Karpas-422 (cell line): ENCODE results near the gene C5orf15. TPM values are rescaled to one million over a fixed set of nuclear protein-coding genes. Genes with fewer than 3 reads are reported as not detected.

Experiments
- DNase-seq: peaks from one replicate; pipeline ENCODE4 v3.0.0-alpha.2; 2015
- H2AFZ ChIP-seq: fragments of 200-600 bp; sonication (generic); 2 replicates; pipeline ENCODE4 v1.6.1; 2014; ENCODE audit warnings: antibody characterized with exemption, low read length, mixed read lengths
- H3K27ac ChIP-seq: fragments of 200-600 bp; sonication (generic); 2 replicates; pipeline ENCODE4 v1.5.1; 2014; ENCODE audit warnings: mild to moderate bottlenecking, low read length, moderate library complexity
- H3K27me3 ChIP-seq: fragments of 200-600 bp; sonication (generic); 2 replicates; pipeline ENCODE4 v1.6.1; 2014; ENCODE audit warnings: low read length, mixed read lengths
- H3K36me3 ChIP-seq: fragments of 200-600 bp; sonication (generic); 2 replicates; pipeline ENCODE4 v1.6.1; 2014; ENCODE audit warnings: low read length, mixed read lengths; ENCODE audit not compliant: insufficient read depth
- H3K4me1 ChIP-seq: fragments of 200-600 bp; sonication (generic); 2 replicates; pipeline ENCODE4 v1.6.1; 2014; ENCODE audit warnings: mild to moderate bottlenecking, low read length, mixed read lengths
- H3K4me2 ChIP-seq: fragments of 200-600 bp; sonication (generic); 2 replicates; pipeline ENCODE4 v1.6.1; 2014; ENCODE audit warnings: low read length, low read depth, mild to moderate bottlenecking; ENCODE audit not compliant: poor library complexity, severe bottlenecking
- H3K4me3 ChIP-seq: fragments of 200-600 bp; sonication (generic); 2 replicates; pipeline ENCODE4 v1.5.1; 2014; ENCODE audit warnings: mild to moderate bottlenecking, antibody characterized with exemption, low read length, mixed read lengths
- H3K79me2 ChIP-seq: fragments of 200-600 bp; sonication (generic); 2 replicates; pipeline ENCODE4 v1.6.1; 2014; ENCODE audit warnings: mild to moderate bottlenecking, low read length, mixed read lengths
- H3K9ac ChIP-seq: fragments of 200-600 bp; sonication (generic); 2 replicates; pipeline ENCODE4 v1.6.0; 2014; ENCODE audit warnings: low read length
- H3K9me2 ChIP-seq: fragments of 200-600 bp; sonication (generic), shearing (Covaris generic); replicated peaks from 2 replicates; pipeline ENCODE4 v1.6.0; 2014; ENCODE audit warnings: mild to moderate bottlenecking, low read length, moderate library complexity; ENCODE audit not compliant: insufficient read depth
- H3K9me3 ChIP-seq: fragments of 300-700, 200-600 bp; sonication (generic); 2 replicates; pipeline ENCODE4 v1.6.1; 2014; ENCODE audit warnings: low read length, mixed read lengths
- H4K20me1 ChIP-seq: fragments of 200-600 bp; sonication (generic); 2 replicates; pipeline ENCODE4 v1.6.1; 2014; ENCODE audit warnings: mild to moderate bottlenecking, antibody characterized with exemption, low read length, low read depth; ENCODE audit not compliant: insufficient read depth
- total RNA-seq: library from RNA; depleted of rRNA; stranded (reverse); fragments of >200 nt; shearing (Covaris generic); gene quantifications from 2 replicates; pipeline ENCODE4 v1.2.3, GENCODE V29; 2014; ENCODE audit warnings: low replicate concordance

Gene C5orf15
- total RNA-seq, 1 experiment from 2014 or later = 57.4 TPM

DNA sequence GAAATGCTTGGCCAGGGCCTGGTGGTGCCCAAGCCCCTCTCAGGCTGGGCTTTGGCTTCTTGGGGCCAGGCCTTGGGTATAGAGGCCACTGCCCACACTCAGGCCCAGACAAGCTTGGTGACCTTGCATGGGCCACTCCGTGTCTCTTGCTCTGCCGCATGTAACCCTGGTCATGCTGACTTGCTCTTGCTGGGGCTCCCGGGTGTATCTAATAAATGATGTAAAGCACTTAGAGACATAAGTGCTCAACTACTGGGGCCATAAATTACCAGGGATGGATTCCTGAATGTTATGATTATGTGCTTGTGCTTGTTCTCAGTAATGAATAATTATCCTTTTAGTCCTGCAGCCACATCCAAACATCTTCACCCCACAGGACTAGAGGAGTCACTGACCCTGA is 54.0 kb downstream of the C5orf15 start:
- Histone ChIP-seq H3K27me3 (no peaks in the 10 kb centered on the region), H3K27ac (no peak overlapping the region), H2AFZ (no peak overlapping the region), H3K4me3 (no peak overlapping the region), H3K9ac (no peak overlapping the region), H3K4me2 (no peak overlapping the region), H3K36me3 (no peaks in the 10 kb centered on the region), H3K9me2 (no peaks in the 10 kb centered on the region), H3K4me1 (peaks cover 2% of the 10 kb centered on the region), H4K20me1 (no peaks in the 10 kb centered on the region), H3K79me2 (no peaks in the 10 kb centered on the region), H3K9me3 (no peaks in the 10 kb centered on the region)
- DNase-seq = no peak

DNA sequence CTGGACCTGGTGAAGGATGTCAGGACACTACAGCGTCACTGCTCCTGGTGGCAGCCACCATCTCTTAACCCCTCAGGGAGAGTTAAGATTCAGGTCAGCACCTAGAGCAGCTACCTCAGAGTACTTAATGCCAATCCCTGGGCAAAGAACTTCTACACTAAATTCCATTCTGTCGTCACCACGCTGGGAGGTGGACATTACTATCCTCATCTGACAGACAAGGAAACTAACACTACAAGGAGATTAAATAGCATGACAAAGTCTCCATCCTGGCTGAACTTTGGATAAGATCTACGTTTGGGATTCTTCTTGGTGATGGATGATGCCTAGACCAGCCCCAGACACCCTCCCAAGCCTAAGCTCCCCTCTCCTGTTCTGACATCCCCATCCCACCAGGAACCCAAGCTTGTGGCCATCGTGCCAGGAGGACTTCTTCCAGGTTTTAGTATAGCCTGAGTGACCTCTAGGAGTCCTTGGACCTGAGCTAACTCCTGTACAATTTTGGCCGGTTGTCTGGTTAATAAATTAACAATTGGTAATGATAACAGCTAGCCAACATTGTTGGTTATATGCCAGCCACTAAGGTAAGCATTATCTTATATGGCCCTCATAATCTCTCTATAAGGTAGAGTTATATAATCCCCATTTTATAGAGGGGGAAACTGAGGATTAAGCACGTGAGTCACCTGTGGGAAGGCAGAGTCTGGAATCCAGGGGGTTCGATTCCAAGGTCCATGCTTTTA is 54.8 kb downstream of the C5orf15 start:
- Histone ChIP-seq H3K27me3 (no peaks in the 10 kb centered on the region), H2AFZ (no peak overlapping the region), H3K4me1 (no peaks in the 10 kb centered on the region), H3K27ac (no peak overlapping the region), H3K79me2 (no peaks in the 10 kb centered on the region), H3K9ac (no peak overlapping the region), H3K9me3 (no peaks in the 10 kb centered on the region), H3K36me3 (no peaks in the 10 kb centered on the region), H3K9me2 (no peaks in the 10 kb centered on the region), H3K4me3 (no peak overlapping the region), H4K20me1 (no peaks in the 10 kb centered on the region), H3K4me2 (no peak overlapping the region)
- no peak for DNase-seq

DNA sequence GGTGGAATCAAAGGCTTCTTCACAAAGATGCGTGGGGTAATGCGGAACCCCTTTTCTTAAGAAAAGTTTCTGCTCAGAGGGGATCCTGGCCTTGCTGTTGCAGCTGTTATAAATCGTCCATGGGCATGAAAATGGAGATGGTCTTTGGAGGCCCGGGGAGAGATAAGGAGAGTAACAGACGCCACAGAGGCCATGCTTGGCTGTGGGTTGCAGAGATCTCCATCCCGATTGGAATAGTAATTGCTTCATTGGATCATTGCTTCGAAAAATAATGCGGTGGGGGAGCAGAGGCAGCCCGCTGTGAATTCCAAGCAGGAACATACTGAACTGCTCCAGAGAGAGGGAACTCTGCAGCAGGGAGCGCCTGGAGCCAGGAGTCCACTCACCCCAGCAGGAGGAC is 55.5 kb downstream of the C5orf15 start:
- no peak for DNase-seq
- Histone ChIP-seq H3K9me2 (no peaks in the 10 kb centered on the region), H3K4me1 (no peaks in the 10 kb centered on the region), H4K20me1 (no peaks in the 10 kb centered on the region), H3K9me3 (no peaks in the 10 kb centered on the region), H3K27ac (no peak overlapping the region), H3K4me2 (no peak overlapping the region), H2AFZ (no peak overlapping the region), H3K79me2 (no peaks in the 10 kb centered on the region), H3K4me3 (no peak overlapping the region), H3K9ac (no peak overlapping the region), H3K36me3 (no peaks in the 10 kb centered on the region), H3K27me3 (no peaks in the 10 kb centered on the region)

DNA sequence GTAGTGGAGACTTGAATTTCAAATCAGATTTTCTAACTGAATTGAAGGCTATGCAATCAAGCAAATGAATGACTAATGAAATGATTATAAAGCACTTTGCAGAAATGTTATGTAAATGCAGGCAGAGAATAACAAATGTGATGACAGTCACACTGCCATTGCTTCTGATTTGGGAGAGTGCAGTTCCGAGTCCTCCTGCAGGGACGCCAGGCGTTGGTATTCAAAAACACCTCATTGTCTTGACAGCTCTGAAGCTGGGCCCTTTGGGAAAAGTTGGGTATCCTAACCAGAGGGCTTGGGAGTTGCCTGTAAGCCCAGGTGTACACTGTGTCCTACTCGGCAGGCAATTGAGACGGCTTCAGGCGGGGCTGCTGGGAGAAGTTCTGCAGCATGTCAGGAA is 57.9 kb downstream of the C5orf15 start:
- Histone ChIP-seq H3K4me2 (no peak overlapping the region), H3K36me3 (no peaks in the 10 kb centered on the region), H3K4me3 (no peak overlapping the region), H3K27ac (no peak overlapping the region), H3K4me1 (no peaks in the 10 kb centered on the region), H3K9ac (no peak overlapping the region), H3K79me2 (no peaks in the 10 kb centered on the region), H4K20me1 (no peaks in the 10 kb centered on the region), H3K27me3 (no peaks in the 10 kb centered on the region), H3K9me2 (no peaks in the 10 kb centered on the region), H2AFZ (no peak overlapping the region), H3K9me3 (no peaks in the 10 kb centered on the region)
- no peak for DNase-seq

DNA sequence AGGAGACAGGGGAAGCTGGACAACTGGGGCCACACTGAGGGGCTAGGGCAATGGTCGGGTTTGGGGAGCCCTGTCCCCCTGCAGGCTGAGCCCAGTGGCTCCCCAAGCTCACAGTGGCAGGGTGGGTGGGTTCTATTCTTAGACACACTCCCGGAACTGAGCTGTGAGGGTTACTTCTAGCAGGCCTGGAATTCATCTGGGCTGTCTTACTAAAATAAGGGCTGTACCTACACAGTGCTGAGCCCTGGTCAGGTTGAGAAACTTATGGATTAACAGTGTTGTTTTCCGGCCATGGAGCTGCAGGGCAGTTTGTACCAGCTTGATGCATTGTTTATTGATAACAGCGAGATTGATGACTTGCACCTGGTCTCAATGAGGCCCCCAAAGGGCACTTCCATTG is 58.8 kb downstream of the C5orf15 start:
- no peaks in the 10 kb centered on the region for H3K36me3 ChIP-seq
- no peaks in the 10 kb centered on the region for H3K79me2 ChIP-seq
- no peak overlapping the region for H3K4me2 ChIP-seq
- no peaks in the 10 kb centered on the region for H3K4me1 ChIP-seq
- H3K27ac ChIP-seq = no peak overlapping the region
- H2AFZ ChIP-seq = no peak overlapping the region
- H4K20me1 ChIP-seq = no peaks in the 10 kb centered on the region
- no peaks in the 10 kb centered on the region for H3K9me2 ChIP-seq
- no peak overlapping the region for H3K4me3 ChIP-seq
- no peak for DNase-seq
- H3K9ac ChIP-seq = no peak overlapping the region
- no peaks in the 10 kb centered on the region for H3K9me3 ChIP-seq
- no peaks in the 10 kb centered on the region for H3K27me3 ChIP-seq

DNA sequence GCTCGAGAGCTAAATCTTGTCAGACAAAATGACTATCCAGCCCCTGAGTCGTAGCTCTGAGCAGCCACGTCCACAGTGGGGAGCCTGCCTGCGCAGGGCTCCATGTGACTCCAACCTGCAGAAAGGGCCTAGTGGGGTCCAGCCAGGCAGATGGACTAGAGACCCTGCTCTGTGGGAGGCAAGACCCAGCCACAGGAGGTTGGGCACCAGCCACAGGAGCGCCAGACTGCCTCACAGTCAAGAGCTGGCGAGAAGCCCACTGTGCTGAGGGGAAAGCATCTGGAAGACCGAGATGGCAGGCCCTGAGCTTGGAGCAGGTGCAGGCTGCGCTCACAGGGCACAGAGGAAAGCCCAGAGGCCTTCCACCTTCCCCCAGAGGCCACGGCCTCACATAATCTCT is 61.4 kb downstream of the C5orf15 start:
- no peak overlapping the region for H3K27ac ChIP-seq
- no peak overlapping the region for H3K4me2 ChIP-seq
- DNase-seq = no peak
- H3K36me3 ChIP-seq = no peaks in the 10 kb centered on the region
- no peak overlapping the region for H3K4me3 ChIP-seq
- no peak overlapping the region for H2AFZ ChIP-seq
- no peaks in the 10 kb centered on the region for H3K27me3 ChIP-seq
- no peaks in the 10 kb centered on the region for H3K9me3 ChIP-seq
- no peaks in the 10 kb centered on the region for H4K20me1 ChIP-seq
- H3K9me2 ChIP-seq = no peaks in the 10 kb centered on the region
- H3K4me1 ChIP-seq = no peaks in the 10 kb centered on the region
- H3K9ac ChIP-seq = no peak overlapping the region
- H3K79me2 ChIP-seq = no peaks in the 10 kb centered on the region

DNA sequence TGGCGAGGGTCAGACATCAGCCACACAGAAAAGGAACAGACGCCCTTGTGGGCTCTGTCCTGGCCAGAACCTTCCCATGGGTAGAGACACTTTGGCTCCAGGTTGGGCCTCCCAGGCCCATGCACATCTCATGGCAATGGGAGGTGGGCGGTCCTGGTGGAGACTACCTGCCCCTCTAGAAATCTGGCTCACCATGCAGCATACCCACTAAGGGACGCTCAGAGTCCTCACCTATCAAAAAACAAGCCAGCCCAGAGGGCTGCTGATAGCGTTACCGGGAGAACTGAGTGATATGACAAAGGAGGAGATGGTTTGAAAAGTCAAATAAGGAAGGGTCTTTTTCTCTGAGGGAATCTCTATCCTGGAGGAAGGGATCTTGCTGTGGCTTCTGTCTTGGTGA is 62.1 kb downstream of the C5orf15 start:
- Histone ChIP-seq H3K4me1 (no peaks in the 10 kb centered on the region), H2AFZ (no peak overlapping the region), H3K4me2 (no peak overlapping the region), H3K79me2 (no peaks in the 10 kb centered on the region), H3K9me2 (no peaks in the 10 kb centered on the region), H3K4me3 (no peak overlapping the region), H3K27ac (no peak overlapping the region), H3K27me3 (no peaks in the 10 kb centered on the region), H4K20me1 (no peaks in the 10 kb centered on the region), H3K9me3 (no peaks in the 10 kb centered on the region), H3K36me3 (no peaks in the 10 kb centered on the region), H3K9ac (no peak overlapping the region)
- DNase-seq = no peak
